COR-L47 (cell line): ENCODE data around the gene PKDREJ.

Source experiments
- DNase-seq: peaks from one replicate; lab custom pipeline; 2025; lab: John Stamatoyannopoulos, UW

PKDREJ gene

DNA sequence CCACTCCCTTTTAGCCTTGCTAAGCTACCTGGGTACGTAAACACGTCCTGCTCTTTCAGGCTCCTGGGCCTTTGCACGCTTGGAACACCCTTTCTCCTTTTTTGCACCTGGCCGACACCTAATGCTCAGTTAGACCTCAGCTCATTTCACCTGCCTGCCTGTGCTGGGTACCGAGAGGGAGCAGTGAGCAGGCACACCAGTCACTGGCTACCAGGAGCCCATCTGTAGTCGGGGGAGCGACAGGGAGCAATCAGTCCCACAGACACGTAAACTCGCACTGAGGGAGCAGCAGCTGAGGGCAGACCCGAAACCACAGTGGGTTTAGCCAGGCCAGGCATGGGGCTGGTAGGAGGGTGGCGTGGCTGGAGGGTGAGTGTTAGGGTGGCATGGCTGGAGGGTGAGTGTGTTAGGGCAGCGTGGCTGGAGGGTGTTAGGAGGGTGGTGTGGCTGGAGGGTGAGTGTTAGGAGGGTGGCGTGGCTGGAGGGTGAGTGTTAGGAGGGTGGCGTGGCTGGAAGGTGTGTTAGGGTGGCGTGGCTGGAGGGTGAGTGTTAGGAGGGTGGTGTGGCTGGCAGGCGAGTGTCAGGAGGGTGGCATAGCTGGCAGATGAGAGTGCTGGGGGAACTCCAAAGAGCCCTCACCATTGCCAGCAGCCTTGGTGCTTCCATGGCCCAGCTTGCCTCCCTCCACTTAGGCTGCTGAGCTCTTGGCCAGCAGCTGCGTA is 27.1 kb upstream of the PKDREJ start:
- DNase-seq = no peak

DNA sequence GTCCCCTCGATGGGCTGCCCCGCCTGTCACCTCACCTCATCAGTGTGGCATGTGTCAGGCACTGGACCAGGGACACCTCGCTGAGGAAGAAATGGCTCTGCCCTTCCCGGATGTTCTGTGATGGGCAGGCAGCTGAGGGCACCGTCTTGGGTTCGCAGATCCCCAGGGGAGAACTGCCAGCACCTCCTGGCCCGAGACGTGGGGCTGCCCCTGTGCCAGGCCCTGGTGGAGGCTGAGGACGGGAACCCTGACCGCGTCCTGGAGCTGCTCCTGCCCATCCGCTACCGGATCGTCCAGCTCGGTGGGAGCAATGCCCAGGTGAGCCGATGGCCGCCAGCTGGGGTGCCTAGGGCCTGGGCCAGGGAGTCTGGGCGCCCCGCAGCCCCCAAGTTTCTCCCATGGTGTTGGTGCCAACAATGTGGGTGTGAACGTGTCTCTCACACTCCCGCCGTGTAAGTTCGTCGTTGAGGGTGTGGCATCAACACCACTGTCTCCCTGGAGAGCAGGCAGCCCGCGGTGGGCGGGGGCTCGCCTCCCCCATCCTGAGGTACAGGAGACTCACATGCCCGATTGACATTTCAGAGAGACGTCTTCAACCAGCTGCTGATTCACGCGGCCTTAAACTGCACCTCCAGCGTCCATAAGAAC is 26.2 kb upstream of the PKDREJ start:
- DNase-seq = no peak

GRCh38 chr22:46288846-46289243 is 25.7 kb upstream of the PKDREJ start:
- DNase-seq = no peak

DNA sequence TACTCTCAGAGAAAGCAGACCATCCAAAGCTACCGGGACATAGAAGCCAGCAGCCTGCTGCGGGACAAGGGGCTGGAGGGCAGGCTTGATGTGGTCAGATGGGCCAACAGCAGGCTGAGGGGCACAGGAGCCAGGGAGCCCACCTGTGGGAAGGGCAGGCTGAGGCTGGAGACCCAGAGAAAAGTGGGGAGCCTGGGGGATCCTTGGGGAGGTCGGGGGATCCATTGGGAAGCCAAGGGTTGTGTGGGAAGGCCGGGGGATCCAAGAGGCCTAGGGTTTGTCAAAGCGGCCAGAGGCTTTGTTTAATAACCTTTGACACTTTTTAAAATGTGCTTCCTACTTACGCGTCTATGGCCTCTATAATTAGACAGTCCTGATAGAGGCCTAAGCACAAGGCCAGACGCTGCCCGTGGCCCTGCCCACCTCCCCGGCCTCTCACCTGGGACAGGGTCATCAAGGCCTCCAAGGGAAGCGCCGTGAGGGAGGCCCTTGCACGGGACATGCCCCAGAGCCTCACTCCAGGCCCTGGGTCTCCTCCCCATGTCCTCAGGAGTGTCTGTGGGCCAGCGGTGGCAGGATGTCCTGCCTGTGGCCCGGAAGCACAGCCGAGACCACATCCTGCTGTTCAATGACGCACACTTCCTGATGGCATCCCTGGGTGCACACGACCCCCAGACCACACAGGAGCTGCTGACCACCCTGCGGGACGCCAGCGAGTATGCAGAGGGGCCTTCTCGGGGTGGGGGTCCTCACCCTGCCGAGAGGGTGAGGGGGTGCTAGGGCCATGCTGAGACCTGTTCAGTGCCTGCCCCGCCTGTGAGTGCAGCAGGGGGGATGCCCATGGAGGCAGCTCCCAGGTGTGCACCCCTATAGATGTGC is 25.0 kb upstream of the PKDREJ start:
- no peak for DNase-seq

DNA sequence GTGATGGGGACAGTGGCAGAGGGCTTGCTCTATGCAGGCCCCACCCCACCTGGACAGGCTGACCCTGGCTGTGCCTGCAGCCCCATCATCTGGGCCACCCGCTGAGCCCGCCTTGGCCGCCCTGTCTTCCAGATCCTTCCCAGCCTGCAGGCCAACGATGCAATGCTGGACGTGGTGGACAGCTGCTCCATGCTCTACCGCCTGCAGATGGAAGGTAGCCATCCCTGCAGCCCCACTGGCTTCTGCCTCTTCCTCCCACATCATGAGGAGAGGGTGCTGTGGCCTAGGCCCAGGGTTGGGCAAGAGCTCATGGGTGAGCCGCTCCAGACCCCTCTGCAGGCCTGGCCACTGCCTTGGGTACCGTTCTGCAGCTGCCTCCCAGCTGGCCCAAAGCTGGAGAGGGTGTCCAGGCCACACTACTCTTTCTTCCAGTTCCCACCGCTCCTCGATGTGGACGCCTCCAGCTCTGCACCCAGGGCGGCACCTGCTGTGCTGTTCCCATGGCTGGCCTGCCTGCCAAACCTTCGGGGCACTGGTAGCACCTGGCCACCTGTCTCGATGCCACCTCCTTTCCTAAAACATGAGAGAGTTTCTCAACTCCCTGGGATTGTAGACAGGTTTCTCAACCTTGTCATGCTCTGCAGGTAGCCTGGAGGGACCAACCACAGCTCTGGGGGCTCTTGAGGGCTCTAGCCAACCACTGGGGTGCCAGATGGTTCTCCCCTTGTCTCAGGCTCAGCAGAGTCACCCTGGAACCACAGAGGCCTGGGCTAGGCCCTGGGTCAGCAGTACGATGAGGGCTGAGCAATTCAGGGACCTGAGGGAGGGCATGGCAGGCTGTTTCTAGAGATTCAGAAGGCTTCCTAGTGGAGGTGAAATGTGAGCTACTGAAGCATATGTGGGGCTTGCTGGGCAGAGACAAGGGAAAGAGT is 24.1 kb upstream of the PKDREJ start:
- DNase-seq = no peak

GRCh38 chr22:46286006-46286405 is 22.9 kb upstream of the PKDREJ start:
- no peak for DNase-seq

DNA sequence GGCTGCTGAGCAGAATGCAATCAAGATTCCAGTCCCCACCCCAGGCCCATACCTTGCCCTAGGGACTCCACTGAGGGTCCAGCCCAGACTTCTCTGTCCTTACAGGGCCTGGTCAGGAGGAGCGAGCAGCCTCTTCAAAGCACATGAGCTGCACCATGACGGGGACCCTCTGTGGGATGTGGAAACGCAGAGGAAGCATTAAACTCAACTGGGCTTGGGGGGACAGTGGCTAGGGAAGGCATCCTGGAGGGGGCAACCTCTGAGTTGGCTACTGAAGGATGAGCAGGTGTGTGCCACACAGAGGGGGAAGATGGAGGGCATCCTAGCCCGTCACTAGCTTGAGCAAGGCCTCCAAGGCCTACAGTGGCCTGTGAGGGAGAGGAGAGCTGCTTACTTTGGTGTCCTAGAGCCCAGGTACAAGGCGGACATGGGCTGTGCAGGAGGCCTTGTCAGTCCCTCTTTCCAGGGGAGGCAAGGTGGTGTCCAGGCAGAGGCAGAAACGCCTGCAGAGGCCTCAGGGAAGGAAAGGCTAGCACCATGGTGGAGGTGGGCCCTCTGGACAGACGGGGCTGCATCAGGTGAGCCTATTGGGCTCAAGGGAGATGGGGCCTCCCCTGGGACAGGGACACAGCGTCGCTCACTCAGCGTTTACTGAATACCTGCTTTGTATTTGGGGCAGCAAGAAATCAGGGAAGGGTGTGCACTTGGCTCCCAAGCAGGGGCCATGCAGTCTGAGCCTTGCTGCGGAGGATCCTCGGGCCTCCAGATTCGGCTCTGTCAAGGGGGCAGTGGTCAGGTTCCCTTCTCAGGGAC is 18.9 kb upstream of the PKDREJ start:
- no peak for DNase-seq

DNA sequence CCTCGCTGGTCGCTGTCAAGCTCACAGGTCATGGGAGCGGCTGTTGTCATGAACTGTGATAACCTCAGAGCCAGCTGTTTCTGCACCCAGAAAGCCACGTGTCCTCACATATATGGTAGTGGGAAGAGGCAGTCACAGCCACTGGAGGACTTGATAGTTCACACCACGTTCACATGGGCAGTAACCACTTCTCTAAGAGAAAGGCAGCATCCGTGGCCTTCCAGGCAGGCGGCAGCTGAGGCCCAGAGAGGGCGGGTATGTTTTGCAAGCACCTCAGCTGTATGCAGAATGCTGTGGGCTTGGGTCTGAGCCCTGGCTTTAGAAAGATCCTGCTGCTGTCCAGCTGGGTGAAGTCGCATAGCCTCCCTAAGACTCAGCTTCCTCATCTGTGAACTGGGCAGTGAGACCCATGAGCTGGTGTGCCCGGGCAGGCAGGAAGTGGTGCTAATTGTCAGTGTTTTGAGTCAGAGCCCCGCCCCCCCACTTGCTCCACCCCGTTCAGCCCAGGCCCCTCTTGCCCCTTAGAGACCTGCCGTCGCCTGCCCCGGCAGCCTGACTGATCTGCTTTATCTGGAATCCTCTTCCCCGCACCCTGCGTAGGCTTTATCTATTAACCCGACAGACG is 18.0 kb upstream of the PKDREJ start:
- no peak for DNase-seq

GRCh38 chr22:46280063-46280817 is 17.1 kb upstream of the PKDREJ start:
- DNase-seq = no peak

DNA sequence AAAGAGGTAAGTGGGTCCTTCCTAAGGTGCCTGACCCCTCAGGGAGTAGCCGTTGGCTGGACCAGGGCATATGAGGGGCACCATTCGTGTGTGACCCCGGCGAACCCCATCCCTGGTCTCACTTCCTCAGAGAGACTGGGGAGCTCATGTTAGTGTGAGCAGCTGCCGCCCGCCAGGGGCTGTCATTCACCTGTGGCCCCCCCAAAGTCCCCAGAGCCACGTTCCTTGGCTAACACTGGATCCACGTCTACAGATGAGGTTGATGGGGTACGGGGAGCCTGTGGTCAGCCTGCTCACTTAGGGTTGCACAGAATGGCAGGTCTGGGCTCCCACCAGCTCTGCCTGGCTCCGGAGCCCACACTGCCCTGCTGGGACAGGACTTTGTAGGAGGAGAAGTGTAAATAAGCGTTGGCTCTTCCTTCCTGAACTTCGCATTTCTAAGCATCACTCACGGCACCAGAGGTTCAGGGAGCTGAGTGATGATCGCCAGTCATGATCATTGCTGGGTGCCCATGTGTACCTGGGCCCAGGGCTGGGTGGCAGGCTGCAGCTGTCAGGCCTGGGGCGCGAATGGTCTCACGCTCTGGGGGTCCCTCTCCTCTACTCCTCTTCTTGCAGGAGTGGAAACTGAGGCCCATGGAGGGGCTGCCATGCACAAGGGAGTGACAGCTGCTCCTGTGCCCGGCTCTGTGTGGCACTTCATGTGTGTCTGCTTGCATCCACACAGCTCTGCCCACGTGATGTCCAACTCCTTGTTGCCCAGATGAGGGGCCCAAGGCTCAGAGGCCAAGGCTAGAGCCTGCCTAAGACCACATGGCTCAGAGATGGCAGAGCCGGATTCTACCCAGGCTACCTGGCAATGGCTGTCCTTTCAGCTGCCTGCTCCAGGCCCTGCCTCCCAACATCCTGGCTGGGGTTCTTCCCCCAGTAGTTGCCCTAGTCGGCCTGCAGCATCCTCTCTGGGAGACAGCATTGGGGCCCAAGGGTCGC is 15.8 kb upstream of the PKDREJ start:
- DNase-seq = no peak

DNA sequence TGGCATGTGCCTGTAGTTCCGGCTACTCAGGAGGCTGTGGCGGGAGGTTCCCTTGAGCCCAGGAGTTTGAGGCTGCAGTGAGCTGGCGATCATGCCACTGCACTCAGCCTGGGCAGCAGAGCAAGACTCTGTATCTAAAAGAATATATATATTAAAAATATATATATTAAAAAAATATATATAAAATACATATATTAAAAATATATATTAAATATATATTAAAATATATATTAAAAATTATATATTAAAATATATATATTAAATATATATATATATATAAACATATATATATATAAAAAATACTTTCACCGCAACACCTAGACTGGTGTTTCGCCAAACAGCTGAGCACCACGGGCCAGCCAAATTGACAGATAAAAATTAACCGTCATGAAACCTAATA is 13.4 kb upstream of the PKDREJ start:
- DNase-seq = no peak

DNA sequence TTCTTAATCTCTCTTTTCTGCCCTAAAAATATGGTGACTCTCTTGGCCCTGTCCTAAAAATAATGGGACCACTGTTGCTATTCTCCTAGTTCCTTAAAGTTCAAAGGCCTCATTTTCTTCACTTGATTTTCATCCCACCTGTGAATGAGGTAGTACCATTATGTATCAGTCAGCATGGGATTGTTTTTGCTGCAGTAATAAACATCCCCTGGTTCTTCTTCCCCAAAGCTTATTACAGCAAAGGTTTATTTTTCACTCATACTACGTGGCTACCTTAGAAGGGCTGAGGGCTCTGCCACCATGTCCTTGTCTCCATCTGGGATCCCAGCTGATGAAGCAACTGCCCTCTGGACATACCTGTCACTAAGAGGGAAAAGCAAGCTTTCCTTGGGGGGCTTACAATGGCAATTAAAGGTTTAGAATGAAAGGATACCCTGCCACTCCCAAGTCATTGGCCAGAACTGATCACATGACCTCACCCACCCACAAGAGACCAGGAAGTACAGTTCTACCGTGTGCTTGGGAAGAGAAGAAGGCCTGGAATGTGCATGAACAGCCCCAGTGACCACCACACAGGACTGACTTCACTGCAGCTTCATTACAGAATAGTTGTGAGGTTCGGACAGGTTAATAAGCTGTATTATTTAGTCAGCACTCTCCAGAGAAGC is 12.4 kb upstream of the PKDREJ start:
- DNase-seq = no peak

GRCh38 chr22:46274381-46274780 is 11.2 kb upstream of the PKDREJ start:
- no peak for DNase-seq

- DNase-seq = no peak
These were observed 10.4 kb upstream of the PKDREJ start for GRCh38 chr22:46273432-46274148.

DNA sequence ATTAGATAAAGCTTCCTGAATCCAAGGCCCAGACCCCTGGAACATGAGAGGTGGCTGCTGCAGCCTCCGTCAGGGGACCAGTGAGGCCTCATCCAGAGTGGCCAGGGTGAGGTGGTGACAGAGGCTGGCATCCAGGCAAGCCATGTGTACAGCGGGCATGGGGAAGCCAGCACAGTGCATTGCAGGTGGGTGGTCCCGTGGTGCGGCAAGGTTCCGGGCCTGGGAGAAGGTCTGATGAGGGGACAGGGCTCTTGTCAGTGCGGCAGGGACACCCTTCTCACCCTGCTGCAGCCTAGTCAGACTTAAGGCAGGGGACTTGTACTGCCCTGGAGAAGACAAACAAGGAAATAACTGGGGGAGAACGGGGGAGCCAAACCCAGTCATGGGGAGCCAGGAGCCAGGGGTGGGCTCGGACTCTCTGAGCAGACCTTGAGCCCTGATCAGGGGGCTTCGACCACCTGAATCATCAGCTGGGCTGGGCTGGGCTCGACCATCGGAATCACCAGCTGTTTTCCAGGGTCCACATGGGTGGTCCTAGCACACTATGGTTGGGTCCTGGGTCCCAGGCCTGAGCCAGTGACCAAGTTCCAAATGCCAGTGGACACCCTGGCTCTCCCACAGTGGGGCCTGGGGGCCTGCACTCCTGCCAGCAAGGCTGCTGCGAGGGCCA is 9.8 kb upstream of the PKDREJ start:
- no peak for DNase-seq

DNA sequence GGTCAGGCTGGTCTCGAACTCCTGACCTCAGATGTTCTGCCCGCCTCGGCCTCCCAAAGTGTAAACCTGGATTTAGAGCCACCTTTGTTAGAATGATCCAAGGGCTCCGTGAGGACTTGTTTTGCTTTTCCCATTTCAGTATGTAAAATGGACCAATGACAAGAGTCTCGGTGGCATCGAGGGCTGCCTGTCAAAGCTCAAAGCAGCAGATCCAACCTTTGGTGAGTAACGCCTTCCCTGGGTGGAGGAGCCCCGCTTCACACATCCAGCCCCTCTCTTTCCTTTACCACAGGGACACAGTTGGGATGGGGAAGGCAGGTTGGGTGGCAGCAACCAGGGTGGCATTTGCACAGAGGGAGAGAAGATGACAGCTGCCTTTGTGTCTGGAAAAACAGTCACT is 9.1 kb upstream of the PKDREJ start:
- no peak for DNase-seq

- no peak for DNase-seq
These were observed 6.4 kb upstream of the PKDREJ start for GRCh38 chr22:46269564-46269963.
